HG02840 (cell line): ENCODE results near the gene KCTD19.

Experiments
- ATAC-seq: cut with Tn5 transposase; IDR thresholded peaks from one replicate; pipeline ENCODE4 v1.9.1; 2021; ENCODE audit warnings: mild to moderate bottlenecking, moderate library complexity, moderate number of reproducible peaks; ENCODE audit not compliant: unreplicated experiment, low FRiP score

The KCTD19 gene

DNA sequence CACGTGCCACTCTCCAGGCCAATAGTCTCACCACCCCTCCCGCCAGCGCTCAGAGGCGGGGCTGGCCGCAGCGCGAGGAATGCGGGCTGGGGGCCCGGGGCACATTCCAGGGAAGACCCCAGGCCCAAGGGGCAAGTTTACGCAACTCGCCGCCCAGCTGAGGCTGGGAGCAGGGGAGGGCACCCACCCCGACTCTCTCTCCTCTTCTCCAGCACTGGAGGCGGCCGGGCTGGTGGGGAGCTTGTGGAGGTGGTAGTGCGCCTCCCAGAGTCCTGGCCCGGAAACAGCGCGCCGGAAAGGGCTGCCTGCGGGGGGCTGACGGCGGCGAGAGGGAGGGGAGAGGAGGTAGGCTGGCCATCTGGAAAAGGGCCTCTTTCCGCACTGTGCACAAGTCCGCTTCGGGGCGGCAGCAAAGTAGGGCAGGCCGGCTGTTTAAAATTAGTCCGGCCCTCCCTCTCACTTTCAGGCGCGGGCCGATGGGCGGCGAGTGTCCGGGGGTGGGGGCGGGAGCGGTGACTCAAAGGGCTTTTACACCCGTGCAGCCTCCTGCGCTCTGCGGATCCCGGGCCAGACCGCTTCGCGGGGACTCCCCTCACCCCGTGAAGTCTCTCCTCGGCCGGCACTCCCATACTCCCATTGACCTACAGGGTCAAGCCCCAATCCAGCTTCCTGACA, 80.3 kb downstream of the KCTD19 start:
- ATAC-seq = peak; percentile 19

DNA sequence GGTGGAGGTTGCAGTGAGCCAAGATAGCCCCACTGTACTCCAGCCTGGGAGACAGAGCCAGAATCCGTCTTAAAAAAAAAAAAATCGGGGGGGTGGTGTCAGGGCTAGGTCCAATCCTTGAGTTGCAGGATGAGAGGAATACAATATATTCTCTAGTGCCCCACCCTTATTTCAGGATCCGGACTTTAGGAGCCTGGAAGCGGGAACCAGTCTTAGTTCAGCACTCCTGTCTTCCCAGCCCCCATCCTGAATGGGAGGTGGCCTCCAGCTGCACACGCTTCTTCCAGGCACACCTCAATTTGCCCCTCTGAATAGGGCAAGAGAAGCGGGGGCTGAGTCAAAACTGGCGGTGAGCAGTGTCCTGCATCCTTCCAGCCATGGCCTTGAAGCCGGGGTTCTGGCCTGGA, 80.9 kb downstream of the KCTD19 start:
- no peak for ATAC-seq

DNA sequence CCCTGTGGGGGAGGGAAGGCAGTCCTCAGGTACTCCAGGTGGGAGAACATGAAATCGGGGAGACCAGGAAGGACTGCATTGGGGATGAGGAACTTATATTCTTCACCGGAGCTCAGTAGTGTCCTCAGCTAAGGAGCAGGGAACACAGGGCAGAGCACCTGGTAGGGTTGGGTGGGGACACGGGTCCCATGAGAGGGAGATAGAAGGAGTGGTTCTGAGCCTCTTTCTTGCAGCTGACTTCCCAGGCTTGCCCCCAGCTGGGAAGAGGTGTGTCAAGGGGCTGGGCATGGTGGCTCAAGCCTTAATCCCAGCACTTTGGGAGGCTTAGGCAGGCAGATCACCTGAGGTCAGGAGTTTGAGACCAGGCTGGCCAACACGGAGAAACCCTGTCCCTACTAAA, 81.4 kb downstream of the KCTD19 start:
- ATAC-seq = no peak

DNA sequence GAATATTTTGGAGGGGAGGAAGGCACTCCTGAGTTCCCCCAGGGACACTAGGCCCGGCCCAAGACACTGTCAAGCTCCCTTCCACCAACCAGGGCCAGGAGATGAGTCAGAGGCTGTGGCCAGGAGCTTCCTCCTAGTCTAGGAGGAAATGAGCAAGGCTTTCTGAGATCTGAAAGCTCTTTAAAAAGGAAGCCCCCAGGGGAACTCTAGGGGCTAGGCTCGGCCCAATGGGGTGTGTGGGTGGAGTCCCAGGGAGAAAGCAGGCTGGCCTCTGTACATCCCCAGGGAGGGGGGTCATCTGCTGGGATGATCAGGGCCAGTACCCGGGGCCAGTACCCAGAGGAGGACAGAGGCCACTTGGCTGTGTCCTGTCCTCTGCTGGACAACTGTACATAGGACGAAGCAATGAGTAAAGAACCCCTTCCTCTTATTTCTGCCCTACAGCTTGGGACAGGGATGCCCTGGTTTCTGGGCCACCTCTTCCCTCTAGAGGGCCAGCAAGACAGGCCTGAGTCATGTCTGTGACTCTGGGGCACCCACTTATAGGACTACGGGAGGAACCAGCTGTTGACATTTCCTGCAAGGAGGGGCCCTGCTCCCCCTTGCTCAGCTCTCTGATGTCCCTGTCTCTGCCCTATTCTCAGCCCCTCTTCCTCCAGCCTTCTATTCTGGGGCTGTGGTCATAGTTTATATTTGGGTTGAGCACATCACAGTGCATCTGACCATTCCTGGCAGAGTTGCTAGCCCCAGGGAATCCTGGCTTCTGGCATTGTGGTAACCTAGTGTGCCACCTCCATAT, 82.0 kb downstream of the KCTD19 start:
- peak; percentile 40 for ATAC-seq

DNA sequence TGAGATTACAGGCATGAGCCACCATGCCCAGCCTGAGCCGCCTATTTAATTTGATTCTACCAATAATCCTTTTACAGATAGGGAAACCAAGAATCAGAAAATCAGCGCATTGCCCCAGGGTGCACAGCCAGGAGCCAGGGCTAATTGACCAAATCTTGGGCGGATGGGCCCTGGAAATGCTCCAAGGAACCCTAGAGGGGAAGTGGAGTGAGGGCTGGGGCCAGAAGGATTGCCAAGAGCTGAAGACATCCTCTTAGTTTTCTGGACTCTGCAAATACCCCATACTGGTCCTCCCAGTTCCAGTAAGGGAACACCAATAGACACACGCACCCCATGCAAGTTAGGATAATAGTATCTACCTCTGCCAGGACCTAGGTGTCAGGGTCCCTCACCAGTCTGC, 83.1 kb downstream of the KCTD19 start:
- no peak for ATAC-seq

DNA sequence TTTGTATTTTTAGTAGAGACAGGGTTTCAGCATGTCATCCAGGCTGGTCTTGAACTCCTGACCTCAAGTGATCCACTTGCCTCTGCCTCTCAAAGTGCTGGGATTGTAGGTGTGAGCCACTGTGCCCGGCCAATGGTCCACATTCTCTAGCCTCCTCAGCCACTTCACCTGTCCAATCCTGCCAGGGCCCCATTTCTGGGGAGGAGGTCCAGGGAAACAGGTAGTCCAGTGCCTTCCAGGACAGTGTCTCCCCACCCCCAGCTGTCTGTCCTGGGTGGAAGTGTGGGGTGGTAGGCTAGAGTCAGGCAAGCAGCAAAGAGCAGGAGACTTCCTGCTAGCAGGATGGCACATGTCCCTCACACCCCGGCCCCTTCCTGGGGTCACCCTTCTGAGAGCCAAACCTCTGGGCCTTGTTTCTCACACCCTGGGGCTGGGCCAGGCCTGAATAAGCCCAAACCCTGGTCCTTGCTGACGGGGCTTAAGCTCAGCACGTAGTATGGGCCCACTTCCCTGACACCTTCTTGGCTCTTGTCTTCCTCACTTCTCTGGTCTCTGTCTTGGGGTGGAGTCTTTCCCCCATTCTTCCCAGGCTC, 84.3 kb downstream of the KCTD19 start:
- ATAC-seq = no peak

DNA sequence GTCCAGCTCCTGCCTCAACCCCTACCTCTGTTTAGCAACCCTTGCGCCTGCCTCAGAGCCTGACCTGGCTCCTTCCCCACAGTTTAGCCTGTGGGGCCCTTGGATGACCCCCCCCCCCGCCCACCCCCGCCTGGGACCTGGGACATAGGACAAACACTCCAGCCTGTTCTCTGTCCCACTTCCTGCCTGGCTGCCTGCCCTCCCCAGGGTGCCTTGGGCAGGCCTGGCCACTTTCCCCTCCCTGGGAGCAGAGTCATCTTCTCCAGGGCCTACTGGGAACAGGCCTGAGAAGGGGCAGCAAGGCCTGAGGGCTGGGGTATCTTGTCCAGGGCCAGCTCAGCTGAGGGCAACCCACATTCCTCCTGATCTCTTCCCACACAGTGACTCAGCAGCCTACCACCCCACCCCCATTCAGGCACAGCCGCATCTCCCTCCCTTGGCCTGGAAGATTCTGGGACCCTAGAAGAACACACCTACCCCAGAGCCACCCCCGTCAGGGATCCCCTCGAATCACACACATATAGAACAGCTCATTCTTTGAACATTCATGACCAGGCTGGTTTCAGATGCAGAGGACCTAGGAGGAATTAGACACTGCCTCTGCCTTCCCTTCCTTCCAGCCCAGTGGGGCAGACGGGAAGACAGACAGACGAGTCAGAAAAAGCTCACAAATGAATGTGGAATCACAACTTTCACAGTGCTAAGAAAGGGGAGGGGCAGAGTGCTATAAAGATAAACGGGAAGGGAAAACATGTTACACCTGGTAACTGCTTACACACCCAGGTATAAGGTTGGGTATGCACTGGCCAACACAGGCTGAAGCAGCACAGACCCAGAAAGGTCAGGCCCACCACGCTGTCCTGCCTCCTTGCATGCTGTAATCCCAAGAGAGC, 85.3 kb downstream of the KCTD19 start:
- ATAC-seq = no peak

DNA sequence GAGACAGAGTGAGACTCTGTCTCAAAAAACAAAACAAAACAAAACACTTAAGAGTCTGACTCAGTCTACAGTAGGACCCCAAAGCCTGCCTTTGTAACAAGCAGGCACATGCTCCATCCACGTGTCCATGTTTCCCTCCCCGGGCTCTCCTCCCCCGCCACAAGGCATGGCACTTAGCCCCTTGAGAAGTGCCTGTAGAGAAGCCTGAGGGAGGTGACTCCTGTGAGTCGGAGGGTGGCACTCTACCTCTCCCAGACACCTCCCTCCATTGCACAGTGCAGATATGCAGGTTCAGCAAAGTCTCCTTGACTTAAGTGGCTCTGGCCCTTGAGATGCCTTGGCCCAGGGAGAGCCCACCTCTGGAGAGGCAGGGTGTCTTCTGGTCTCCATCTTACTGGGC, 86.0 kb downstream of the KCTD19 start:
- ATAC-seq = no peak
